ENCODE results near the gene MPO. TPM values are rescaled to one million over a fixed set of nuclear protein-coding genes. Genes with fewer than 3 reads are reported as not detected.

The MPO gene
- total RNA-seq, 1 donor from 2014 or later, result 0.08 TPM

DNA sequence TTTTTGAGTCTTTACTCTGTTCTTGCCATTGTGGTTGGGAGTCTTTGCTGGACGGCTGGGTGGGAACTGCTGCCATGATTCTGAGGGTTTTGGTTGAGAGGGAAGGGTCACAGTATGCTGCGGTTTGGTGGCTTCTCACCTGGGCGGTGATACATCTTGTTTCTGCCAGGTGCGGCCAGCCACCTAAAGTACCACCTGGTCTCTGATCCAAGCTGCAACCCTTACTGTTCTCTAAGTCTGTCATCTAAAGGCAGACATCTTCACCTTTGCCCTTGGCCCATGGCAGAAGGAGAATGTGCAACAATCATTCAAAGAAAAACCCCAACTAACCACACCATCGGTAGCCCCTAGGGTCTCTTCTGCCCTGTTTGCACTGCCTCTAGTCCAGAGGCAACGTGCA, 19.6 kb upstream of the MPO start:
- H3K27me3 ChIP-seq (ENCODE audit: control insufficient read depth, insufficient read depth, low read length), result peaks cover 6% of the 10 kb centered on the region
- DNase-seq (ENCODE audit: low read depth), result no peak
- H3K36me3 ChIP-seq (ENCODE audit: control insufficient read depth, insufficient read depth, low read length), result no peaks in the 10 kb centered on the region
- no peak overlapping the region for H3K4me3 ChIP-seq (ENCODE audit: low read depth, low read length)
- TF ChIP-seq, protein P1, sequence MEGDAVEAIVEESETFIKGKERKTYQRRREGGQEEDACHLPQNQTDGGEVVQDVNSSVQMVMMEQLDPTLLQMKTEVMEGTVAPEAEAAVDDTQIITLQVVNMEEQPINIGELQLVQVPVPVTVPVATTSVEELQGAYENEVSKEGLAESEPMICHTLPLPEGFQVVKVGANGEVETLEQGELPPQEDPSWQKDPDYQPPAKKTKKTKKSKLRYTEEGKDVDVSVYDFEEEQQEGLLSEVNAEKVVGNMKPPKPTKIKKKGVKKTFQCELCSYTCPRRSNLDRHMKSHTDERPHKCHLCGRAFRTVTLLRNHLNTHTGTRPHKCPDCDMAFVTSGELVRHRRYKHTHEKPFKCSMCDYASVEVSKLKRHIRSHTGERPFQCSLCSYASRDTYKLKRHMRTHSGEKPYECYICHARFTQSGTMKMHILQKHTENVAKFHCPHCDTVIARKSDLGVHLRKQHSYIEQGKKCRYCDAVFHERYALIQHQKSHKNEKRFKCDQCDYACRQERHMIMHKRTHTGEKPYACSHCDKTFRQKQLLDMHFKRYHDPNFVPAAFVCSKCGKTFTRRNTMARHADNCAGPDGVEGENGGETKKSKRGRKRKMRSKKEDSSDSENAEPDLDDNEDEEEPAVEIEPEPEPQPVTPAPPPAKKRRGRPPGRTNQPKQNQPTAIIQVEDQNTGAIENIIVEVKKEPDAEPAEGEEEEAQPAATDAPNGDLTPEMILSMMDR (IDR thresholded peaks at IDR 0.05; ENCODE audit: insufficient read depth, low read length, poor library complexity, severe bottlenecking), result no peak

DNA sequence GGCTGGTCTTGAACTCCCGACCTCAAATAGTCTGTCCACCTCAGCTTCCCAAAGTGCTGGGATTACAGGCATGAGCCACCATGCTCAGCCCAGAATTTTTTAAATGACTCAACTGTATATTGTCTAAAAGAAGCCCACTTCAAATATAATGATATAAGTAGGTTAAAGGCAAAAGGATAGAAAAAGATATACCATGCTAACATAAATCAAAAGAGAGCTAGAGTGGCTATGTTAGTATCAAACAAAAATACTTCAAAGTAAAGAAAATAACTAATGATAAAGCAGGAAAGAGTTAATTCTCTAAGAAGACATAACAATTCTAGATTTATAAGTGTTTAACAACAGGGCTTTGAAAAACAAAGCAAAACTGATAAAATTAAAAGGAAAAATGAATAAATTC, 13.3 kb upstream of the MPO start:
- H3K4me3 ChIP-seq (ENCODE audit: low read depth, low read length), result no peak overlapping the region
- TF ChIP-seq, protein P1 (IDR thresholded peaks at IDR 0.05; ENCODE audit: insufficient read depth, low read length, poor library complexity, severe bottlenecking), result no peak
- H3K36me3 ChIP-seq (ENCODE audit: control insufficient read depth, insufficient read depth, low read length), result no peaks in the 10 kb centered on the region
- no peak for DNase-seq (ENCODE audit: low read depth)
- H3K27me3 ChIP-seq (ENCODE audit: control insufficient read depth, insufficient read depth, low read length), result no peaks in the 10 kb centered on the region

DNA sequence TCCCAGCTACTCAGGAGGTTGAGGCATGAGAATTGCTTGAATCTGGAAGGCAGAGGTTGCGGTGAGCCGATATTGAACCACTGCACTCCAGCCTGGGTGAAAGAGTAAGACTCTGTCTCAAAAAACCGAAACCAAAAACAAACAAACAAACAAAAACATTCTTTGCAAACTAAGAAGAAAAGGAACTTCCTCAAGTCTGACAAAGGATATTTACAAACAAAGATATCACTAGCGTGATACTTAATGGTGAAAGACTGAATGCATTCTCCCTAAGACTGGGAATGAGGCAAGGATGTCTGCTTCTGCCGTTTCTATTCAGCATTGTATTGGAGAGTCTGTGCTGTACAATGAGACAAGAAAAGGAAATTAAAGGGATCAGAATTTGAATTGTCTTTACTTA, 10.5 kb upstream of the MPO start:
- Histone ChIP-seq H3K4me3 (ENCODE audit: low read depth, low read length) (no peak overlapping the region), H3K36me3 (ENCODE audit: control insufficient read depth, insufficient read depth, low read length) (no peaks in the 10 kb centered on the region), H3K27me3 (ENCODE audit: control insufficient read depth, insufficient read depth, low read length) (no peaks in the 10 kb centered on the region)
- no peak for DNase-seq (ENCODE audit: low read depth)
- TF ChIP-seq, protein P1 (IDR thresholded peaks at IDR 0.05; ENCODE audit: insufficient read depth, low read length, poor library complexity, severe bottlenecking), result no peak

DNA sequence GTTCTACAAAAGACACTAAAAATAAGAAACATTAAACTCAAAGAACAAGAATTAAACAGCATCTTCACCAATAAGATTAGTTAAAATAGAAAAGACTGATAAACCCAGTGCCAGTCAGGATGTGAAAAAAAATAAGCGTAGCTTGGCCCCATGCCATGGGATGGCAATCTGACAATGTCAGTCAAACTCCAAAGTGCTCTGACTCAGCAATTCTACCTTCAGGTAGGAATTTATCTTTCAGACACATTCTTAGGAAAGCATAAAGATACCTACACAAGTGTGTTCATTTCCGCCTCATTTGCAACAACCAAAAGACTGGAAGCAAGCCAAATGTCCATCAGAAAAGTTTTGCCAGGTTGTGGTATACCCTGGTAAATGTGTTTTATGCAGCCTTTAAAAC, 9.1 kb upstream of the MPO start:
- no peak for DNase-seq (ENCODE audit: low read depth)

DNA sequence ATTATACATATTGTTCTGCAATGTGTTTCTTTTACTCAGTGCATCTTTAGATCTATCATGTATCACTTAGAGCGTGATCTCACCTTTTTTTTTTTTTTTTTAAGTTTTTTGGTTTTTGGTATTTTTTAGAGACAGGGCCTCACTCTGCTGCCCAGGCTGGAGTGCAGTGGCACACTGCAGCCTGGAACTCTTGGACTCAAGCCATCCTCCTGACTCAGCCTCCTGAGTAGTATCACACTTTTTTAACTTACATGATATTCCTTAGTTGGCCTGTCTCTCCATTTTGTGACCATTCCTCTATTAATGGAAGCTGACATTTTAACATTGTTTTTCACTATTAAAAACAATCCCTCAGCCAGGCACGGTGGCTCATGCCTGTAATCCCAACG, 4.7 kb upstream of the MPO start:
- Histone ChIP-seq H3K36me3 (ENCODE audit: control insufficient read depth, insufficient read depth, low read length) (no peaks in the 10 kb centered on the region), H3K27me3 (ENCODE audit: control insufficient read depth, insufficient read depth, low read length) (peaks cover 6% of the 10 kb centered on the region), H3K4me3 (ENCODE audit: low read depth, low read length) (no peak overlapping the region)
- DNase-seq (ENCODE audit: low read depth), result no peak
- TF ChIP-seq, protein P1 (IDR thresholded peaks at IDR 0.05; ENCODE audit: insufficient read depth, low read length, poor library complexity, severe bottlenecking), result no peak

More for the DNA sequence above, 9.1 kb upstream of the MPO start:
- Histone ChIP-seq H3K36me3 (ENCODE audit: control insufficient read depth, insufficient read depth, low read length) (no peaks in the 10 kb centered on the region), H3K4me3 (ENCODE audit: low read depth, low read length) (no peak overlapping the region), H3K27me3 (ENCODE audit: control insufficient read depth, insufficient read depth, low read length) (no peaks in the 10 kb centered on the region)
- TF ChIP-seq, protein P1 (IDR thresholded peaks at IDR 0.05; ENCODE audit: insufficient read depth, low read length, poor library complexity, severe bottlenecking), result no peak

DNA sequence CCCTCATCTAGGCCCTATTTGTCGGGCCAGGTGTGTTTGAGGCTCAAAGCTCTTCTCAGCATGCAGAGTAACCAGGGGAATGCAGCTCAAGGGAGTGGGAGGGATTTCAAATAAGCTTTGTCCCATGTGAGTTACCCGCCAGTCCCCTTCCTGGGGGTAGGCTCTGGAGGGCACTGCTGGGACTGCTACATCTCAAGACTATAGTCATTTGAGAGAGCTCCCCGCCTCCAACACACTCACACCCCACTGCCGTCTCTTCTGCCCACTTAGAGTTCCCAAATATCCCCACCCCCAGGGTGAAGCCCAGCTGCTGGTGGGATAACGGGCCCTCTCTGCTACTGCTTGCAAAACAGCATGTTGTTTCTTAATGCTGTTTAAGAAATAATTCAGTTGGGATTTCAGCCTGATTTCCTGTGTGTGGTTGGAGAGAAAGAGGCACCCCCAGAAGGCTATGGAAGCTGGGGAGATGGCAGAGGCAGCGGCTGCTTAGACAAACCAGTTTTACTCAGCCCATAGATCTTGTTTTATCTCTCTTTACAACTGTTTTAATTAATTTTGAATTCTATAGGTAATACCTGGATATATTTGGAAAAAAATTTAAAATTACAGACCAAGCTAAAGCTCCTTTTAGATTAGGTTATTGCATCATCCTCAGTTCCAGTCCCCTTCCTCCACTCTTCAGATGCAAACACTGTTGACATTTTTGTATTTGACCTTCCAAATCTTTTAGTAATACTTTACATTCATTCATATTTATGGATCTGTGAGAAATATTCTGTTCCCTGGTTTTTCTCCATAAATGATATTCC, 4.1 kb upstream of the MPO start:
- TF ChIP-seq, protein P1 (IDR thresholded peaks at IDR 0.05; ENCODE audit: insufficient read depth, low read length, poor library complexity, severe bottlenecking), result no peak
- H3K4me3 ChIP-seq (ENCODE audit: low read depth, low read length), result no peak overlapping the region
- DNase-seq (ENCODE audit: low read depth), result no peak
- H3K36me3 ChIP-seq (ENCODE audit: control insufficient read depth, insufficient read depth, low read length), result no peaks in the 10 kb centered on the region
- H3K27me3 ChIP-seq (ENCODE audit: control insufficient read depth, insufficient read depth, low read length), result peaks cover 11% of the 10 kb centered on the region
